ENCODE measurements around the gene MINK1. TPM values are rescaled to one million over a fixed set of nuclear protein-coding genes. Genes with fewer than 3 reads are reported as not detected.
"Not testable (repeated sequence)": the region's sequence is repeated elsewhere in the genome, so short reads cannot be mapped to it uniquely, and the experiment has no call there.

MINK1 gene
- total RNA-seq, 3 donors from 2014 or later (not counting 1 experiment from before 2014, with no cell fraction given) = 103 to 122 (median 110) TPM

DNA sequence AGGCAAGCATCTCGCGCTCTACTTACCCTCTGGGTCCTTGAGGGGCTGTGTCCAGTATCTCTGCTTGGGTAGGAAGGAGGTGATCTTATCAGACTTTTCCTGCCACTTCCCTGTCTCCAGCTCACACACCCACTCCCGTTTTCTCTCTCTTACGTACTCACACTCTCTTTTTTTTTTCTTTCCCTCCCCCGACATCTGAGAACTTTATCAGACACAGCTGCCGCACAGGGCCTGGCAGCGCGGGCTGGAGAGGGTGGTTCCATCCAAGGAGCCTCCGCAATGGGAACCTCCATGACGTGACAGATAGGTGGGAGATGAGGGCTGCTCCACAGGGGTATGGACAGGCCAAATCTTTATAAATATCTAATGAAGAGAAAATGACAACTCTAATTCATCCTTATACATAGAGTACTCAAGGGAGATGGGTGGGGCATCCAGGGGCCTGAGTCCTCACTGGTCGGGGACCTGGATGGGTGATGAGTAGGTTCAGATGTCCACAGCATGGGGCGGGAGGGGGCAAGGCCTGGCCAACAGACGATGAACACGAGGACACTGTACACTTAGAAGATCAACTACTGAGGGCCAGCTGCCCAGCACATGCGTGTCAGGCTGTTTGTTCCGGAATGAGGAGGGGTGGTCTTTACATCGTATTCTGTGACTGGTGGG lies 23.3 kb downstream of the MINK1 start:
- Mint-ChIP-seq H3K9me3 (peaks cover 5% of the 10 kb centered on the region in 2 donors), H3K4me1 (peaks cover 30 to 45% of the 10 kb centered on the region in 2 donors), H3K27ac (peak overlapping the region in 1 of 2 donors; percentile 36), H3K4me3 (no peak overlapping the region), H3K36me3 (no peaks in the 10 kb centered on the region), H3K27me3 (ENCODE audit: low read depth in 2 of 2) (no peaks in the 10 kb centered on the region)
- ATAC-seq = no peak
- no peaks in the 10 kb centered on the region for H3K27me3 ChIP-seq (ENCODE audit: control insufficient read depth, insufficient read depth, low read length)
- TF ChIP-seq, protein P1, sequence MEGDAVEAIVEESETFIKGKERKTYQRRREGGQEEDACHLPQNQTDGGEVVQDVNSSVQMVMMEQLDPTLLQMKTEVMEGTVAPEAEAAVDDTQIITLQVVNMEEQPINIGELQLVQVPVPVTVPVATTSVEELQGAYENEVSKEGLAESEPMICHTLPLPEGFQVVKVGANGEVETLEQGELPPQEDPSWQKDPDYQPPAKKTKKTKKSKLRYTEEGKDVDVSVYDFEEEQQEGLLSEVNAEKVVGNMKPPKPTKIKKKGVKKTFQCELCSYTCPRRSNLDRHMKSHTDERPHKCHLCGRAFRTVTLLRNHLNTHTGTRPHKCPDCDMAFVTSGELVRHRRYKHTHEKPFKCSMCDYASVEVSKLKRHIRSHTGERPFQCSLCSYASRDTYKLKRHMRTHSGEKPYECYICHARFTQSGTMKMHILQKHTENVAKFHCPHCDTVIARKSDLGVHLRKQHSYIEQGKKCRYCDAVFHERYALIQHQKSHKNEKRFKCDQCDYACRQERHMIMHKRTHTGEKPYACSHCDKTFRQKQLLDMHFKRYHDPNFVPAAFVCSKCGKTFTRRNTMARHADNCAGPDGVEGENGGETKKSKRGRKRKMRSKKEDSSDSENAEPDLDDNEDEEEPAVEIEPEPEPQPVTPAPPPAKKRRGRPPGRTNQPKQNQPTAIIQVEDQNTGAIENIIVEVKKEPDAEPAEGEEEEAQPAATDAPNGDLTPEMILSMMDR (IDR thresholded peaks at IDR 0.05) = no peak
- peaks cover 18% of the 10 kb centered on the region for H3K4me1 ChIP-seq (ENCODE audit: control insufficient read depth, insufficient read depth, low read length)
- 95% methylated on average over 15 of the region's 17 CpGs for WGBS (ENCODE audit: insufficient coverage)
- no peak overlapping the region for H3K4me3 ChIP-seq (ENCODE audit: low read length)
- DNase-seq = no peak
- H3K27ac ChIP-seq (ENCODE audit: low read length) = no peak overlapping the region
- H3K36me3 ChIP-seq (ENCODE audit: control insufficient read depth, insufficient read depth, low read length) = peaks cover 3% of the 10 kb centered on the region
- peaks cover 11% of the 10 kb centered on the region for H3K9me3 ChIP-seq (ENCODE audit: control insufficient read depth, insufficient read depth, low read length)
- intact Hi-C loops (cut with micrococcal nuclease) = no loop called here

DNA sequence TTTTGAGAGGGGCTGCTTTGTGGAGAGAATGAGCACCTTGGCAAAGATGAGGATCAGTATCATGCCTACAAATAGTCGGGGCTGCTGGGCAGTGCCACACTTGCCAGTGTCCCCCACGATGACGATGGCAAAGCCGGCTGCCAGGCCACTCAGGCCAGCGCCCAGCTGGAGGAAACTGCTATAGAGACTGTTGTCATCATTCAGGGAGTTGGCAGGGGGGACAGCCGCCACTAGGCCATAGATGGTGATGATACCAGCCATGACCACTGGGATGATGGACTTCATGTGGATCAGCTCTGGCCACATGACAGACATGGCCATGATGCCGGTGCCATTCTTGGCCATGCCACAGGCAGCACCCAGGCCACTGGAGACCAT lies 23.8 kb downstream of the MINK1 start:
- WGBS (ENCODE audit: insufficient coverage) = 97% methylated on average over 7 of the region's 7 CpGs
- H3K36me3 ChIP-seq (ENCODE audit: control insufficient read depth, insufficient read depth, low read length) = peaks cover 6% of the 10 kb centered on the region
- peaks cover 11% of the 10 kb centered on the region for H3K9me3 ChIP-seq (ENCODE audit: control insufficient read depth, insufficient read depth, low read length)
- peaks cover 13% of the 10 kb centered on the region for H3K4me1 ChIP-seq (ENCODE audit: control insufficient read depth, insufficient read depth, low read length)
- TF ChIP-seq, protein P1 (IDR thresholded peaks at IDR 0.05) = no peak
- DNase-seq (no peak), ATAC-seq (no peak)
- no peaks in the 10 kb centered on the region for H3K27me3 ChIP-seq (ENCODE audit: control insufficient read depth, insufficient read depth, low read length)
- peaks cover 4% of the 10 kb centered on the region in 2 donors for H3K9me3 Mint-ChIP-seq
- no peak overlapping the region for H3K4me3 Mint-ChIP-seq
- intact Hi-C loops (cut with micrococcal nuclease) = no loop called here
- H3K27me3 Mint-ChIP-seq (ENCODE audit: low read depth in 2 of 2) = no peaks in the 10 kb centered on the region
- no peak overlapping the region for H3K4me3 ChIP-seq (ENCODE audit: low read length)
- H3K27ac Mint-ChIP-seq = no peak overlapping the region
- no peaks in the 10 kb centered on the region for H3K36me3 Mint-ChIP-seq
- peaks cover 28 to 43% of the 10 kb centered on the region in 2 donors for H3K4me1 Mint-ChIP-seq
- H3K27ac ChIP-seq (ENCODE audit: low read length) = no peak overlapping the region

DNA sequence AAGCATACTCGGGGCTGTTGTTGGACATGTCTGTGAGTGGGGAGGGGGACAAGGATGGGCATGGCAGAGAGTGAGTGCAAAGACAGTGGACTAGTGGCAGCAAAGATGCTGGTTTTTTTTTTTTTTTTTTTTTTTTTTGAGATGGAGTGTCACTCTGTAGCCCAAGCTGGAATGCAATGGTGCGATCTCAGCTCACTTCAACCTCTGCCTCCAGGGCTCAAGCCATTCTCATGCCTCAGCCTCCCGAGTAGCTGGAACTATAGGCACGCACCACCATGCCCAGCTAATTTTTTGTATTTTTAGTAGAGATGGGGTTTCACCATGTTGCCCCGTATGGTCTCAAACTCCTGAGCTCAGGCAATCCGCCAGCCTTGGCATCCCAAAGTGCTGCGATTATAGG lies 24.2 kb downstream of the MINK1 start:
- H3K36me3 Mint-ChIP-seq; H3K9me3 Mint-ChIP-seq; H3K4me3 ChIP-seq (ENCODE audit: low read length); ATAC-seq; H3K27ac ChIP-seq (ENCODE audit: low read length); H3K27me3 ChIP-seq (ENCODE audit: control insufficient read depth, insufficient read depth, low read length); DNase-seq; H3K9me3 ChIP-seq (ENCODE audit: control insufficient read depth, insufficient read depth, low read length); H3K27ac Mint-ChIP-seq; H3K4me3 Mint-ChIP-seq; H3K36me3 ChIP-seq (ENCODE audit: control insufficient read depth, insufficient read depth, low read length); H3K27me3 Mint-ChIP-seq (ENCODE audit: low read depth in 2 of 2); intact Hi-C loops (cut with micrococcal nuclease): not testable (repeated sequence)
- over 99% methylated on average over 5 of the region's 7 CpGs for WGBS (ENCODE audit: insufficient coverage)
- peaks cover 26 to 41% of the 10 kb centered on the region in 2 donors for H3K4me1 Mint-ChIP-seq
- H3K4me1 ChIP-seq (ENCODE audit: control insufficient read depth, insufficient read depth, low read length) = peaks cover 10% of the 10 kb centered on the region

DNA sequence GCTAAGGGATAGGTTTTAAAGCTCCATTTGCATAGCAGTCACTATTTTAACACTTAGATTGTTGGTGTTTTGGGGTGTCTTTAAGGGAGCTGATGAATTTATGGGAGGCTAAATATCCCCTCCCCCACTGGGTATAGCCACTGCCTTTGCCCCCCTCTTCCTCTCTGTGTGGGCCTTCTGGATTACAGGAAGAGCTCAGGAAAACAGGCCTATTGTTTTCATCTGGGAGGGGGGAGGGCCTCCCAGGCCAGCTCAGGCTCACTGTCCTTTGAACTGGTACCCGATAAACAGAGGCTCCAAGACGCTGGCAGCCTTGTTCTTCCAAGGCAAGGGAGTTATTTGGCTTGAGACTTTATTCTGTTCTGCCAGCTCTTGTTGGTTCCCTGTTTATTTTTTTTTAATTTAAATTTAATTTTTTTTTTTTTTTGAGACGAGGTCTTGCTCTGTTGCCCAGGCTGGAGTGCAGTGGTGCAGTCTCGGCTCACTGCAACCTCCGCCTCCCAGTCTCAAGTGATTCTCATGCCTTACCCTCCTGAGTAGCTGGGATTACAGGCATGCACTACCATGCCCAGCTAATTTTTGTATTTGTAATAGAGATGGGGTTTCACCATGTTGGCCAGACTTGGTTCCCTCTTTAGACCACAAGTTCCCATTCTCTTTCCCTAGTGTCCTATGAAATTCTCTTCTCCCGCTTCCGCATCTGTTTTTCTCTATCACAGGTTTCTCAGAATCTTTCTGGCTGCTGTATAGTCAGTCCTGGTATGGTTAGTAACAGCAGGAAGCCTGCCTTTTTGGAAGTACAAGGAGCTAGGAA lies 25.1 kb downstream of the MINK1 start:
- Mint-ChIP-seq H3K4me1 (peaks cover 25 to 39% of the 10 kb centered on the region in 2 donors), H3K4me3 (no peak overlapping the region), H3K27me3 (ENCODE audit: low read depth in 2 of 2) (no peaks in the 10 kb centered on the region), H3K9me3 (no peaks in the 10 kb centered on the region), H3K27ac (no peak overlapping the region), H3K36me3 (no peaks in the 10 kb centered on the region)
- Histone ChIP-seq H3K36me3 (ENCODE audit: control insufficient read depth, insufficient read depth, low read length) (peaks cover 6% of the 10 kb centered on the region), H3K27me3 (ENCODE audit: control insufficient read depth, insufficient read depth, low read length) (no peaks in the 10 kb centered on the region), H3K4me1 (ENCODE audit: control insufficient read depth, insufficient read depth, low read length) (peaks cover 9% of the 10 kb centered on the region), H3K27ac (ENCODE audit: low read length) (no peak overlapping the region), H3K9me3 (ENCODE audit: control insufficient read depth, insufficient read depth, low read length) (peaks cover 5% of the 10 kb centered on the region), H3K4me3 (ENCODE audit: low read length) (no peak overlapping the region)
- intact Hi-C loops (cut with micrococcal nuclease) = no loop called here
- DNase-seq (no peak), ATAC-seq (no peak)
- TF ChIP-seq, protein P1 (IDR thresholded peaks at IDR 0.05) = no peak
- 92% methylated on average over 5 of the region's 7 CpGs for WGBS (ENCODE audit: insufficient coverage)
